Upper lobe of right lung (tissue), 1 donor: ENCODE results near the gene IPPK. TPM values are rescaled to one million over a fixed set of nuclear protein-coding genes. Genes with fewer than 3 reads are reported as not detected.
A peak's percentile ranks its signal among the peaks of the same experiment; 100 is the strongest.

Source experiments
- ATAC-seq: fragments of 200-7000 bp; cut with Tn5 transposase; one replicate; pipeline ENCODE4 v1.9.1; 2020; ENCODE audit warnings: mild to moderate bottlenecking, moderate library complexity
- DNase-seq: peaks from one replicate; pipeline ENCODE4 v3.0.0-alpha.2; 2020
- H3K27ac ChIP-seq: fragments of 200-600 bp; one replicate; pipeline ENCODE4 v1.8.0; 2022
- H3K27me3 ChIP-seq: fragments of 200-600 bp; one replicate; pipeline ENCODE4 v1.8.0; 2022; ENCODE audit warnings: mild to moderate bottlenecking
- H3K36me3 ChIP-seq: fragments of 200-600 bp; one replicate; pipeline ENCODE4 v1.8.0; 2022
- H3K4me1 ChIP-seq: fragments of 200-600 bp; one replicate; pipeline ENCODE4 v1.8.0; 2022
- H3K4me3 ChIP-seq: fragments of 200-600 bp; one replicate; pipeline ENCODE4 v1.8.0; 2022; ENCODE audit warnings: mild to moderate bottlenecking
- H3K9me3 ChIP-seq: fragments of 200-600 bp; one replicate; pipeline ENCODE4 v1.8.0; 2022
- CTCF ChIP-seq: fragments of 200-600 bp; IDR thresholded peaks from one replicate; pipeline ENCODE4 v1.8.0; 2022; ENCODE audit warnings: antibody characterized with exemption
- intact Hi-C: fragments of 100-400 bp; cut with DNase I; formaldehyde crosslinking; loops from one replicate; pipeline ENCODE4 v1.11.0; 2022
- total RNA-seq: library from RNA; stranded (reverse); fragmentation: NEBNext Ultra II Directional; extraction: Animal tissue kit (Norgen Biotek cat#: 25700); gene quantifications from one replicate; pipeline ENCODE4 v1.2.1, GENCODE V29; 2021
- donor health status: DM: no; HTN: yes; CAD: no; lungs with severe emphysema.

Gene IPPK
- total RNA-seq, 1 donor from 2014 or later = 9.6 TPM

DNA sequence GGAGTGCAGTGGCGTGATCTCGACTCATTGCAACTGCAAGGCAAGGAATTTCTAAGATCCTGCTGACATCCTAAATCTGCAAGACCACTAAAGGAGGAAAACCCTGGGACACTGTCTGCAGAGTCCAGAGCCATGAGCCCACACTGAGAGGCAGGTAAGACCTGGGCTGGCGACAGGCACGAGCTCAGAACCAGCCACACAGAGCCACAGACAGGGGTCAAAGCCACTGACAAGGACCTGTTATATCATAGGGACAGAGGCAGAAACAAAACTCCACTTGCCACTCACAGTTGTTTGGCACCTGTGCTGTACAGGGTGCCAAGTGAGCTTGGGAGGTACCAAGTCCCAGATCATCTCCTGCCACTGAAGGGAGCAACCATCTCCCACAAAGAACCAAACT, 34.2 kb downstream of the IPPK start:
- no peak for TF ChIP-seq CTCF
- no peaks in the 10 kb centered on the region for H3K4me1 ChIP-seq
- H3K4me3 ChIP-seq = no peak overlapping the region
- intact Hi-C loops = no loop called here
- no peak for ATAC-seq
- H3K27me3 ChIP-seq = no peaks in the 10 kb centered on the region
- no peak for DNase-seq
- no peak overlapping the region for H3K27ac ChIP-seq
- peaks cover 89% of the 10 kb centered on the region for H3K36me3 ChIP-seq
- H3K9me3 ChIP-seq = no peaks in the 10 kb centered on the region

DNA sequence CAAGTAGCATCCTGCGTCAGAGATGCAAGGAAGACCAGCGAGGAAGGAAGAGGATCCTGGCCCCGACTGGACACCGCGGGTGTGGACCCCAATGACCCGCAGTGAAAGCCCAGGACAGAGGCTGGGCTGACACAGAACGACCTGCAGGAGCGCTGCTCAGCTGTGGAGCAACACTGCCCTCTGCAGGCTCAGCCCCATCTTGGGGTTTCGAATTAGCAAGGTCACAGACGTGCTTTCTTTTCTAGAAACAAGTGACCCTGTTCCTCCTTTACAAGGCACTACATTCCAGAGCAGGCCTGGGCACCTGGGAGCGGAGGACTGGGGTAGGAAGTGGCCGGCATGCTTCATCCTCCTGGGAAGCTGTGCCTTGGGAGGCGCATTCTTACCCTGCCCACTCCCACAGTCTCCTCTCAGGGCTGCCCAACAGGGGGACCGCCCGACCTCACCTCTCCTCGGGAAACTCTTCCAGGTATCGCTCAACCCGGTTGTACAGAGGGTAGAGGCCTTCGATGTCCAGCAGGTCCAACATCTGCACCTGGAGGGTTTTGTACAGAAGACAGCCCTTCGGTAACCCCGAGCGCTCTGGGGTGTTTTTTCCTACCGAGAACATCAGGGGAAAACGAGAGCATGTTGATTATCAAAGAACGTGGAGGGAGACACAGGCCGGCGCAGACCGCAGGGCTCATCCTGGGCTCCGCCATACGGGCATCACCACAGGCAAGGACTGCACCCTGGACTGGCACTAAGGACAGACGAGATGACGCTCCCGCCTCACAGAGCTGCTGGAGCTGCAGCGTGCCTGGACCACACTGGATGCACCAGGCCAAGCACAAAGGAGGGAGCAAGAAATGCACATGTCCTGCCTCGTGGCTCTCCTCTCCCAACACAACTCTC, 35.0 kb downstream of the IPPK start:
- ATAC-seq = peak; percentile 90
- no peak overlapping the region for H3K27ac ChIP-seq

GRCh38 chr9:92633614-92634278, 36.2 kb downstream of the IPPK start:
- intact Hi-C loops = no loop called here
- Histone ChIP-seq H3K9me3 (no peaks in the 10 kb centered on the region), H3K27me3 (no peaks in the 10 kb centered on the region), H3K4me1 (no peaks in the 10 kb centered on the region), H3K27ac (no peak overlapping the region), H3K36me3 (peaks cover 71% of the 10 kb centered on the region), H3K4me3 (no peak overlapping the region)
- TF ChIP-seq CTCF = no peak
- no peak for DNase-seq
- ATAC-seq = no peak

More for the DNA sequence above, 35.0 kb downstream of the IPPK start:
- peaks cover 81% of the 10 kb centered on the region for H3K36me3 ChIP-seq
- H3K27me3 ChIP-seq = no peaks in the 10 kb centered on the region
- intact Hi-C loops = no loop called here
- H3K9me3 ChIP-seq = no peaks in the 10 kb centered on the region
- H3K4me1 ChIP-seq = no peaks in the 10 kb centered on the region
- DNase-seq = peak; percentile 78
- peak; percentile 82 for TF ChIP-seq CTCF
- H3K4me3 ChIP-seq = no peak overlapping the region

- Histone ChIP-seq H3K27me3 (no peaks in the 10 kb centered on the region), H3K36me3 (peaks cover 60% of the 10 kb centered on the region), H3K27ac (no peak overlapping the region), H3K4me1 (no peaks in the 10 kb centered on the region), H3K9me3 (no peaks in the 10 kb centered on the region), H3K4me3 (no peak overlapping the region)
- TF ChIP-seq CTCF = no peak
- no peak for DNase-seq
- intact Hi-C loops = no loop called here
- no peak for ATAC-seq
Measured at GRCh38 chr9:92632641-92633040, 37.3 kb downstream of the IPPK start.

DNA sequence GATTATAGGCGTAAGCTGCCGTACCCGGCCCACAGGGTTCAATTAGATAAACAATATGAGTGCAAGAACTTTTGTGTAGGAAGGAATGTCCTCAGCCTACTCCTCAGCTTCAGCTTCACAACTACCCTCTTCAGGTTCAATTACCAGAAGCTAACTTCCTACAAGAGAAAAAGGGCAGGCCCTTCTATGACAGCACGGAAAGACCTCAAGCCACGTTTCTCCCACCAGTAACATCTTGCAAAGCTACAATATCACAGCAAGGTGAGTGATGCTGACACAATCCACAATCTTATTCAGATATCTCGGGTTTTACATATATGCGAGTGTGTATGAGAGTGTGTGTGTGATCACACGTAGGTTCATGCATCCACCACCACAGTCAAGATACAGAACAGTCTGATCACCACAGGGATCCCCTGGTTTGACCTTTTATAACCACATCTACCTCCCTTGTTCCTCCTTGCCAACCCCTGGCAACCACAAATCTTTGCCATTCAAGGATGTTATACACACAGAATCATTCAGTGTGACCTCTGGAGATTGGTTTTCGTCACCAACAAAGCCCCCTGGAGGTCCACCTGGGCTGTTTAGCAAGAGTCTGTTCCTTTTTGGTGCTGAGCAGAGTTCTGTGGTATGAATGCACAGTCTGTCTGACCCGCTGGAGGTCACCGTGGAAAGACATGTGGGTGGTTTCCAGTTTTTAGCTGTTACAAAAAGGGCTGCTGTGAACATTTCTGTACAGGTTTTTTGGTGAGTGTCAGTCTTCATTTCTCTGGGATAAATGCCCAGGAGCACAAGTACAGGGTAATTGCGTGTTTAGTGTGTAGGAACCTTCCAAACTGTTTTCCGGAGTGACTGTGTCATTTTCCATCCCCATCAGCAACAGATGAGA, 38.2 kb downstream of the IPPK start:
- H3K36me3 ChIP-seq = peaks cover 50% of the 10 kb centered on the region
- ATAC-seq (no peak), DNase-seq (no peak)
- no peaks in the 10 kb centered on the region for H3K4me1 ChIP-seq
- no peak for TF ChIP-seq CTCF
- H3K27ac ChIP-seq = no peak overlapping the region
- no peaks in the 10 kb centered on the region for H3K9me3 ChIP-seq
- H3K27me3 ChIP-seq = no peaks in the 10 kb centered on the region
- intact Hi-C loops = no loop called here
- no peak overlapping the region for H3K4me3 ChIP-seq
